HEK293 (cell line): ENCODE results near the gene GPR4.

Source experiments
- REPIN1 ChIP-seq: fragments of 450-650 bp; formaldehyde crosslinking; IDR thresholded peaks from 2 replicates; pipeline ENCODE4 v1.5.1; 2017; ENCODE audit warnings: missing biosample characterization, missing genetic modification characterization, low read depth
- TRIM28 ChIP-seq: IDR thresholded peaks from 2 replicates; pipeline ENCODE4 v1.6.1; 2011; ENCODE audit warnings: low read length, control low read depth, borderline replicate concordance
- ZNF133 ChIP-seq: fragments of 450-650 bp; formaldehyde crosslinking; IDR thresholded peaks from 2 replicates; pipeline ENCODE4 v1.5.1; 2016; ENCODE audit warnings: missing biosample characterization, missing genetic modification characterization
- ZNF239 ChIP-seq: fragments of 450-650 bp; formaldehyde crosslinking; IDR thresholded peaks from 2 replicates; pipeline ENCODE4 v1.5.1; 2016; ENCODE audit warnings: missing biosample characterization, missing genetic modification characterization
- ZNF302 ChIP-seq: fragments of 450-650 bp; formaldehyde crosslinking; IDR thresholded peaks from 2 replicates; pipeline ENCODE4 v1.5.1; 2016; ENCODE audit warnings: missing biosample characterization, missing genetic modification characterization, low read depth
- ZNF311 ChIP-seq: fragments of 450-650 bp; formaldehyde crosslinking; IDR thresholded peaks from 2 replicates; pipeline ENCODE4 v1.5.1; 2017; ENCODE audit warnings: missing biosample characterization, missing genetic modification characterization, borderline replicate concordance
- ZSCAN30 ChIP-seq: fragments of 450-650 bp; IDR thresholded peaks from 2 replicates; pipeline ENCODE4 v1.5.1; 2018; ENCODE audit warnings: missing biosample characterization, mild to moderate bottlenecking, missing genetic modification characterization, moderate library complexity
- TF ChIP-seq, protein P1 (sequence below): fragments of 450-650 bp; formaldehyde crosslinking; IDR thresholded peaks from 2 replicates; pipeline ENCODE4 v1.5.1; 2016; ENCODE audit warnings: missing biosample characterization, missing genetic modification characterization
- TF ChIP-seq, protein P2 (sequence below): fragments of 450-650 bp; formaldehyde crosslinking; IDR thresholded peaks from 2 replicates; pipeline ENCODE4 v1.5.1; 2016; ENCODE audit warnings: missing biosample characterization, missing genetic modification characterization
- TF ChIP-seq, protein P3 (sequence below): fragments of 450-650 bp; formaldehyde crosslinking; IDR thresholded peaks from 2 replicates; pipeline ENCODE4 v1.5.1; 2017; ENCODE audit warnings: missing biosample characterization, missing genetic modification characterization
- TF ChIP-seq, protein P4 (sequence below): IDR thresholded peaks from 2 replicates; pipeline ENCODE4 v1.6.1; 2011; ENCODE audit warnings: mild to moderate bottlenecking, low read depth, low read length, borderline replicate concordance
- TF ChIP-seq, protein P5 (sequence below): fragments of 450-650 bp; formaldehyde crosslinking; IDR thresholded peaks from 2 replicates; pipeline ENCODE4 v1.5.1; 2017; ENCODE audit warnings: missing biosample characterization, missing genetic modification characterization

DNA sequence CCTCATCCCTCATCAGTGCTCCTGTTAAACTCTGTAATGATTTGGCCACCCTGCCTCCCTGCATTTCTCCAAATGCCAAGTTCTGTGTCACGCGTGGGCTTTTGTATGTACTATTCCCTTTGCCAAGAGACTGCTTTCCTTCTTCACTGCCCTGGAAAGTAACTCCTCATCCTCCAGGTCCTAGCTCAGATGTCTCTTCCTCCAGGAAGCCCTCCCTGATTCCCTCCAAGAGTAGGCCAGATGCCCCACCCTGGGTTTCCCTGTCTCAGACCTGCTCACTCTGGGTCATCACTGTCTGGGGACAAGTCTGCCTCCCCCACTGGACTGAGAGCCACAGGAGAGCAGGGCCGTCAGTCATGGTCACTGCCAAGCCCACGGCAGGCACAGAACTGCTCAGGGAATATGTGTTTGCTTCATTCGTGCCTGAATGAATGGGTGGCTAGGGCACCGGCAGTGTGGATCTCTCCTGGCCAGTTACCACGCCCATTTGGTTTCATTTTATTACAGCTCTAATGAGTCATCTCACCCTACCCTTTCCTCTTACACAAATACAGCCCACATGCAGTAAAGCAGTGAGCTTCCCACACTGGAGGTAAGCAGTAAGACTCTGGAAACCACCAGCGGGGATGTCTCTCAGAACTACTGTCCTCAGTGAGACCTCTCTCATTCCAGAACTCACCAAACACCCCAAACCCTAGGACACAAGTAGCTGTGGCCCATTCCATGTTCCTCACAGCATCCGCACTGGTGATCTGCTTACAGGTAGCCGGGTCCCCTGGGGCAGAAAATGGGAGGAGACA is 12.1 kb upstream of the GPR4 start:
- TF ChIP-seq, protein P1, sequence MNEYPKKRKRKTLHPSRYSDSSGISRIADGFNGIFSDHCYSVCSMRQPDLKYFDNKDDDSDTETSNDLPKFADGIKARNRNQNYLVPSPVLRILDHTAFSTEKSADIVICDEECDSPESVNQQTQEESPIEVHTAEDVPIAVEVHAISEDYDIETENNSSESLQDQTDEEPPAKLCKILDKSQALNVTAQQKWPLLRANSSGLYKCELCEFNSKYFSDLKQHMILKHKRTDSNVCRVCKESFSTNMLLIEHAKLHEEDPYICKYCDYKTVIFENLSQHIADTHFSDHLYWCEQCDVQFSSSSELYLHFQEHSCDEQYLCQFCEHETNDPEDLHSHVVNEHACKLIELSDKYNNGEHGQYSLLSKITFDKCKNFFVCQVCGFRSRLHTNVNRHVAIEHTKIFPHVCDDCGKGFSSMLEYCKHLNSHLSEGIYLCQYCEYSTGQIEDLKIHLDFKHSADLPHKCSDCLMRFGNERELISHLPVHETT (tag by site-specific recombination), result no peak
- TF ChIP-seq, protein P2, sequence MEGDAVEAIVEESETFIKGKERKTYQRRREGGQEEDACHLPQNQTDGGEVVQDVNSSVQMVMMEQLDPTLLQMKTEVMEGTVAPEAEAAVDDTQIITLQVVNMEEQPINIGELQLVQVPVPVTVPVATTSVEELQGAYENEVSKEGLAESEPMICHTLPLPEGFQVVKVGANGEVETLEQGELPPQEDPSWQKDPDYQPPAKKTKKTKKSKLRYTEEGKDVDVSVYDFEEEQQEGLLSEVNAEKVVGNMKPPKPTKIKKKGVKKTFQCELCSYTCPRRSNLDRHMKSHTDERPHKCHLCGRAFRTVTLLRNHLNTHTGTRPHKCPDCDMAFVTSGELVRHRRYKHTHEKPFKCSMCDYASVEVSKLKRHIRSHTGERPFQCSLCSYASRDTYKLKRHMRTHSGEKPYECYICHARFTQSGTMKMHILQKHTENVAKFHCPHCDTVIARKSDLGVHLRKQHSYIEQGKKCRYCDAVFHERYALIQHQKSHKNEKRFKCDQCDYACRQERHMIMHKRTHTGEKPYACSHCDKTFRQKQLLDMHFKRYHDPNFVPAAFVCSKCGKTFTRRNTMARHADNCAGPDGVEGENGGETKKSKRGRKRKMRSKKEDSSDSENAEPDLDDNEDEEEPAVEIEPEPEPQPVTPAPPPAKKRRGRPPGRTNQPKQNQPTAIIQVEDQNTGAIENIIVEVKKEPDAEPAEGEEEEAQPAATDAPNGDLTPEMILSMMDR, result no peak
- TF ChIP-seq ZNF133 (tag by site-specific recombination) (no peak), TRIM28 (no peak), ZNF311 (tag by site-specific recombination) (no peak), REPIN1 (no peak), ZSCAN30 (tag by site-specific recombination) (no peak), ZNF239 (no peak), ZNF302 (no peak)
- TF ChIP-seq, protein P3, sequence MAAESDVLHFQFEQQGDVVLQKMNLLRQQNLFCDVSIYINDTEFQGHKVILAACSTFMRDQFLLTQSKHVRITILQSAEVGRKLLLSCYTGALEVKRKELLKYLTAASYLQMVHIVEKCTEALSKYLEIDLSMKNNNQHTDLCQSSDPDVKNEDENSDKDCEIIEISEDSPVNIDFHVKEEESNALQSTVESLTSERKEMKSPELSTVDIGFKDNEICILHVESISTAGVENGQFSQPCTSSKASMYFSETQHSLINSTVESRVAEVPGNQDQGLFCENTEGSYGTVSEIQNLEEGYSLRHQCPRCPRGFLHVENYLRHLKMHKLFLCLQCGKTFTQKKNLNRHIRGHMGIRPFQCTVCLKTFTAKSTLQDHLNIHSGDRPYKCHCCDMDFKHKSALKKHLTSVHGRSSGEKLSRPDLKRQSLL (tag by site-specific recombination), result no peak
- TF ChIP-seq, protein P4, sequence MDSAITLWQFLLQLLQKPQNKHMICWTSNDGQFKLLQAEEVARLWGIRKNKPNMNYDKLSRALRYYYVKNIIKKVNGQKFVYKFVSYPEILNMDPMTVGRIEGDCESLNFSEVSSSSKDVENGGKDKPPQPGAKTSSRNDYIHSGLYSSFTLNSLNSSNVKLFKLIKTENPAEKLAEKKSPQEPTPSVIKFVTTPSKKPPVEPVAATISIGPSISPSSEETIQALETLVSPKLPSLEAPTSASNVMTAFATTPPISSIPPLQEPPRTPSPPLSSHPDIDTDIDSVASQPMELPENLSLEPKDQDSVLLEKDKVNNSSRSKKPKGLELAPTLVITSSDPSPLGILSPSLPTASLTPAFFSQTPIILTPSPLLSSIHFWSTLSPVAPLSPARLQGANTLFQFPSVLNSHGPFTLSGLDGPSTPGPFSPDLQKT, result no peak
- TF ChIP-seq, protein P5, sequence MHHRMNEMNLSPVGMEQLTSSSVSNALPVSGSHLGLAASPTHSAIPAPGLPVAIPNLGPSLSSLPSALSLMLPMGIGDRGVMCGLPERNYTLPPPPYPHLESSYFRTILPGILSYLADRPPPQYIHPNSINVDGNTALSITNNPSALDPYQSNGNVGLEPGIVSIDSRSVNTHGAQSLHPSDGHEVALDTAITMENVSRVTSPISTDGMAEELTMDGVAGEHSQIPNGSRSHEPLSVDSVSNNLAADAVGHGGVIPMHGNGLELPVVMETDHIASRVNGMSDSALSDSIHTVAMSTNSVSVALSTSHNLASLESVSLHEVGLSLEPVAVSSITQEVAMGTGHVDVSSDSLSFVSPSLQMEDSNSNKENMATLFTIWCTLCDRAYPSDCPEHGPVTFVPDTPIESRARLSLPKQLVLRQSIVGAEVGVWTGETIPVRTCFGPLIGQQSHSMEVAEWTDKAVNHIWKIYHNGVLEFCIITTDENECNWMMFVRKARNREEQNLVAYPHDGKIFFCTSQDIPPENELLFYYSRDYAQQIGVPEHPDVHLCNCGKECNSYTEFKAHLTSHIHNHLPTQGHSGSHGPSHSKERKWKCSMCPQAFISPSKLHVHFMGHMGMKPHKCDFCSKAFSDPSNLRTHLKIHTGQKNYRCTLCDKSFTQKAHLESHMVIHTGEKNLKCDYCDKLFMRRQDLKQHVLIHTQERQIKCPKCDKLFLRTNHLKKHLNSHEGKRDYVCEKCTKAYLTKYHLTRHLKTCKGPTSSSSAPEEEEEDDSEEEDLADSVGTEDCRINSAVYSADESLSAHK (tag by site-specific recombination), result peak; percentile 76
